ENCODE data around the gene OTOP2.

The OTOP2 gene

DNA sequence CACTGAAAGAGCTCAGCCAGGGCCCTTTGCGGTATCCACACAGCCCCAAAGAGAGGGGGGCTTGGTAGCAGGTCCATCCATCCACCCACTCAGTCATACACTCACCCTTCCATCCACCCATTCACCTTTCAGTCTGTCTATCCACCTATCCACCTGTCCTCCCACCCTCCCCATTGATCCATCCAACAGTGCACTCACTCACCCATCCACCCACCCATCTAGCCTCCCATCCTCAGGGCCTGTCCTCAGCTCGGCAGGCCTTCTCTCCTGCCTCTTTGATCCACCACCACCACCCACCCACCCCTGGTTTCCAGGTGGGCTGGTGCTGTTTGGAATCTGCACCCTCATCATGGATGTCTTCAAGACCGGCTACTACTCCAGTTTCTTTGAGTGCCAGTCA is 1.2 kb downstream of the OTOP2 start:
- DNase-seq, result no peak

DNA sequence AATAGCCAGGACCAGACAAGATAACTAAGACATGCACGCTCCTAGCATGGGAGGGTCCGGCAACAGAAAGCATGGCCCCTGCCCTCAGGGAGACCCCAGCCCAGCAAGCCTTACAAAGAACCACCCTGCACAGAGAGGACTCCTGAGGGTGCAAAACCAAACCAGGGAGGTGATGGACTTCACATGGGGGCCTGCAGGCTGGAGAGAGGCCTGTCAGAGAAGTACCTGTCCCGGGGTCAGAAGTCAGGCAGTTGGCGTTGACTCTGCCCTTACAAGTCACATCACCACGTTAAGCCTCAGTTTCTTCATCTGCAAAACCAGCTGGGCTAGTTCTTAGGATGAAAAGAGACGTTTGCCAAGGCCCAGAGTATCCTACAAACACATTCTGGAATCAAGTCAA is 4.7 kb downstream of the OTOP2 start:
- DNase-seq, result no peak

DNA sequence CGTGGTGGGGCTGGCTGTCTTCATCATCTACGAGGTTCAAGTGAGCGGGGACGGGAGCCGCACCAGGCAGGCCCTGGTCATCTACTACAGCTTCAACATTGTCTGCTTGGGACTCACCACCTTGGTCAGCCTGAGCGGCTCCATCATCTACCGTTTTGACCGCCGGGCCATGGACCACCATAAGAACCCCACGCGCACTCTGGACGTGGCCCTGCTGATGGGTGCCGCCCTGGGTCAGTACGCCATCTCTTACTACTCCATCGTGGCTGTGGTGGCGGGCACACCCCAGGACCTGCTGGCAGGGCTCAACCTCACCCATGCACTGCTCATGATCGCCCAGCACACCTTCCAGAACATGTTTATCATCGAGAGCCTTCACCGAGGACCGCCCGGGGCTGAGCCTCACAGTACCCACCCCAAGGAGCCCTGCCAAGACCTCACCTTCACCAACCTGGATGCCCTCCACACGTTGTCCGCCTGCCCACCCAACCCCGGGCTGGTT is 6.5 kb downstream of the OTOP2 start:
- no peak for DNase-seq

DNA sequence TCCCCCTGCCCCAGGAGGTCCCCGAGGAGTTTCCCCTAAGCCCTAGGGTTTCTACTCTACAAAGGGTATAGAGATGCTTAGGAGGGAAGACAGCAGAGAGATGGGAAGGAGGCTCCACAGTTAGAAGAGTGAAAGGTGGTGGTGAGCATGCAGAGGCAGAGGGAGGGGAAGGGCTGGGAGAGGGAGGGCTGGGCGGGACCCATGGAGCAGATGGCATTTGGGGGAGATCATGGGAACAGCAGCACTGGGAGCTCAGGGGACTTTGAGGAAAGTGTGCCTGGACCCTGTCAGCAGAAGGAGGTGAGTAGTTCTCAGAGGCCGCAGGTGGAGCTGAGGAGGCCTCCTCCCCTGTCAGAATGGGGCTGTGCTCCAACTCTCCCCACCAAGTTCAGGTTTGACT is 11.0 kb downstream of the OTOP2 start:
- DNase-seq, result no peak

DNA sequence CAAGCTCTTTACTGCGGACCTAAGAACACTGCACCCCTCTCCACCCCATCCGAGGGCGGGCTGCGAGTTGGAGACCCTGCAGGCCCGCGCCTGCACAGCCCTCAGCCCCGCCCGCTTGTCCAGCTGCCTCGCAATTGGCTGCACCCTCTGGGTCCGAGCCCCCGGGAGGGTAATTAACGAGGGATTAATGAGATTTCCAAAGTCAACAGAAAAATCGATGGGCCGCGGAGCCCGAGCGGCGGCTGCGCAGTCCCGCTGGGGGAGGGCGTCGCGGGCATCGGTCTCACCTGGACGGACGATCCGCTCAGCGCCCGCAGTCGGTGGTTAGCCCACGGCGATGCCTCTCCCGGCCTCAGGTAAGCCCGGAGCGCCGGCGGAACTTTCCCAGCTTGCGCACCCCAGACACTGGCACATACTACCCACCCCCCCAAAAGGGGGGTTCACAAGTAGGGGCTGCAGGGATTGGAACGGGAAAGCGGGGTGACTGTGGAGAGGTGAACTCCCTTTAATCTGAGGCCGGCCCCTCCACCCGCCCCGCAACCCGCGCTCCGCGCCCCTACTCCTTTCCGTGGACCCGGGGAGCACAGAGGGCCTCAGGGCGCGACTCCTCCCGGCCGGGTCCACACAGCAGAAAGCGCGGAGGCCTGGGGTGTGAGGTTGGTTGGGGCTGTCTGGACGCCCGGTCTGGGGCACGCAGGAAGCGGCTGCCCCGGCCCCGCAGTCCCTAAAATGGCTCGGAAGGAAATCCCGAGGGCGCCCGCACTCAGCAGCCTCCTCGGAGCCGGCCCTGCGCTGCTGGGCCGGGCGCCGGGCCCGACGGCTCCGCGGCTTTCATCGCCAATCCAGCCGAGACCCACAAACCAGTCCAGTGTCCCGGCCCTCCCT is 11.8 kb downstream of the OTOP2 start, which contains the start of gene OTOP3:
Gene OTOP3, plus strand, starts transcription at position 314 of the 885 bp plus-strand sequence. Its CDS starts 24 bp downstream, at position 338.
- no peak for DNase-seq

DNA sequence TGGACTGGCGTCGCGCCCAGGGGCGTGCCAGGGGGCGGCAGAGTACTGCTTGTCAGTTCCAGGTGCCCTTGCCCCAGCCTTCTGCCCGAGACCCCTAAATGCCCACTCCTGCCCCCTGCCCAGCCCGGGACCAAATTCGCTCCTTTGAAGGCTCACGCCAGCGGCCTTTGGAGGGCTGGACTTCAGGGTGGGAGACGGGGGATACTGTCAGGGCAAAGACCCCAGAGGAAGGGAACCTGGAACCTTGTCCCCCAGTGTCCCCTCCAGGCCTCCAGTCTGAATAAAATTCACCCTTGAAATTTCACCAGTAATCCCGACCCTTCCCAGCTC is 12.4 kb downstream of the OTOP2 start:
- DNase-seq, result no peak

DNA sequence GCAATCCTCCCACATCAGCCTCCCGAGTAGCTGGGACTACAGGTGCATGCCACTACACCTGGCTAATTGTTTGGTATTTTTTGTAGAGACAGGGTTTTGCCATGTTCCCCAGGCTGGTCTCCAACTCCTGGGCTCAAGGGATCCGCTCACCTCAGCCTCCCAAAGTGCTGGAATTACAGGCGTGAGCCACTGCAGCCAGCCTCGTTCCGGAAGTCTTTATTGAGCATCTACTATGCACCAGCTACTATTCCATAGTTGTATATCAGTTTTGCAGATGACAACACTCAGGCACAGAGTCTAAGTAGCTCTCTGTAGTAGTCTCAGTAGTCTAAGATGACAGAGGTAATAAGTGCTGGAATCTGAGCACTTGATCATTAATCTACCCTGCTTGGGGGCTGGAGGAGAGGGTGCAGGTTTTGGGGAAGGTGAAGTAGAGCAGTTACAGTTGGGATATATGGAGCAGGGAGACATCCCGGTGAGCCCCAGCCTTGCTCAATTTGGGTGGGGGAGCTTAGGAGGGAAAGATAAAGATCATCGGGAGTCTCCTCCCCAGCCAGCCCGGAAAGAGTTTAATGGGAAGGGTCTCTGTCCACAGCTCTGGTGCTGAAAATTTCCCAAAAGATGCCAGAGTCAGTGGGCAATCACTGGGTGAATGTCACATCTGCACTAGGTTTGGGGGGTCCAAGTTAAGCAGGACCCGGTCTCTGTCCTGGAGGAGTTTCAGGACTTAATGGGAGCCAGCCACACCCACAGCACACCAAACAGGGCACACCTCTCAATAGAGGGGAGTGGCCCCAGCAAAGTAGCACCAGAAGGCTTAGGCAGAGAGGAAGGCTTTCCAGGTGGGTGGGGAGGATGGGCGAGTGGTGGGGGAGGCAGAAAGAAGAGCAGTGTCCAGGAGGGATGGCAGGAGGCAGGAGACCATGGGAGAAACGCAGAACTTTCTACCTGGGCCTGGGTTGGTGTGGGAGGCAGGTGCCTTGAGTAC is 13.3 kb downstream of the OTOP2 start:
- no peak for DNase-seq

DNA sequence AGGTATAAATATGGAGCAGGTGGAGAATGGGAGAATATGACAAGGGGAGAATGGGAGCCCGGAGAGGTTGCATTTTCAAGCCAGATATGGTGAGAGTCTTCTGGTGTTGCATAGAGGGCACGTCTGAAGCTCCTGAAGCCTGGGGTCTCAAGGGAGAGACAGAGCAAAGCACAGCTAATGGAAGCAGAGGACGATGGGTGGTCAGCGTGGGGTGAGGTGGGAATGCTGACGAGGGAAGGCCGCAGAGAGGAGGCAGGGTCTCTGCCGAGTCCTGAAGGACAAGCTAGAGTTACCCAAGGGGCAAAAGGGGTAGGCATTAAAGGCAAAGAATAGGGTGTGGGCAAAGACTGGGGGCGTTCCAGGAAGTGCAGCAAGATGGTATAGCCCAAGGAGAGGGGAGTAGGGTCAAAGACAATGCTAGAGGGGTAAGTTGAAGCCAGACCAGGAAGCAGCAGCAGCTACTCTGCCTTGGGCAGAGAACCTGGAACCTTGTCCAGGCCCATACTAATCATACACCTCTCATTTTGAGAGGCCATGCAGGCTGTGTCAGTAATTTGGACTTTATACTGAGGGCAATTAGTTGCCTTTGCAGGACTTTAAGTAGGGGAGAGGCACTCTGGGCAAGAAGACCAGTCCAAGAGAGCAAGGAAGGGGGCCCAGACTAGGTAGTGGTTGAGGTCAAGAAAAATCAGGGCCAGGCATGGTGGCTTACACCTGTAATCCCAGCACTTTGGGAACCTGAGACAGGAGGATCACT is 14.3 kb downstream of the OTOP2 start:
- DNase-seq, result no peak

DNA sequence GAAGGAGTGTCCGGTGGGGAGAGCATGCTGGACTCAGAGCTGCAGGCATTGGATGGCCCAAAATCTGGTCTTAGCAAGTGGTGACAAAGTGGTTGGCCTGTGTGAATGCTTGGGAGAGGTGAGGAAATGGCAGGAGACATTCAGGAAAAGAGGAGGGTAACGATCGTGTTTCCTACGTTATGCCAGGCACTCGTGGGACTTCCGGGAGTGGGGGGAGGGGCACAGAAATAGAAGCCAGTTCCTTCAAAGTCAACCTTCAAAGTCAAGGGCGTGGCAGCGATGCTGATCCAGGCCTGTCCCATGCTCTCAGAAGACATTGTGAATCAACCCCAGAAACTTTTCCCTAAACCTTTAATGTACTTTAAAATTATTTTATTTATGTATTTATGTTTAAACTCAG is 15.5 kb downstream of the OTOP2 start:
- no peak for DNase-seq

DNA sequence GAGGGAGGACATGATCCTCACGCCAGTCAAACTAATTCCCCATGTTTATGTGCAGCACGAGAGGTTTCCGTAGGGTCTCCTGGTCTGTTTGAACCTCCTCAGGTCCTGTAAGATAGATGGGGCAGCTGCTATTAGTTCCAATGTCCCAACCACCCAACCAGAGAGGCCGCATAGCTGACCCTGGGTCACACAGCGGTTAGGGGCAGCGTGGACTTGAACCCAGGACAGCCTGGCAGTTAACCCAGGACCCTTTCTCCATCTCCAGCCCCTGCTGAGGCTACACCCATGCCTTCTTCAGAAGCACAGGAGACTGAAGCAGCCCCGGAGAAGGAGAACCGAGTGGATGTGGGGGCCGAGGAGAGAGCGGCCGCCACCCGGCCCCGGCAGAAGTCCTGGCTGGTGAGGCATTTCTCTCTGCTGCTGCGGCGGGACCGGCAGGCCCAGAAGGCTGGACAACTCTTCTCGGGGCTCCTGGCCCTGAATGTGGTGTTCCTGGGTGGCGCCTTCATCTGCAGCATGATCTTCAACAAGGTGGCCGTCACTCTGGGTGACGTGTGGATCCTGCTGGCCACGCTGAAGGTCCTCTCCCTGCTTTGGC is 17.2 kb downstream of the OTOP2 start:
- DNase-seq, result no peak

DNA sequence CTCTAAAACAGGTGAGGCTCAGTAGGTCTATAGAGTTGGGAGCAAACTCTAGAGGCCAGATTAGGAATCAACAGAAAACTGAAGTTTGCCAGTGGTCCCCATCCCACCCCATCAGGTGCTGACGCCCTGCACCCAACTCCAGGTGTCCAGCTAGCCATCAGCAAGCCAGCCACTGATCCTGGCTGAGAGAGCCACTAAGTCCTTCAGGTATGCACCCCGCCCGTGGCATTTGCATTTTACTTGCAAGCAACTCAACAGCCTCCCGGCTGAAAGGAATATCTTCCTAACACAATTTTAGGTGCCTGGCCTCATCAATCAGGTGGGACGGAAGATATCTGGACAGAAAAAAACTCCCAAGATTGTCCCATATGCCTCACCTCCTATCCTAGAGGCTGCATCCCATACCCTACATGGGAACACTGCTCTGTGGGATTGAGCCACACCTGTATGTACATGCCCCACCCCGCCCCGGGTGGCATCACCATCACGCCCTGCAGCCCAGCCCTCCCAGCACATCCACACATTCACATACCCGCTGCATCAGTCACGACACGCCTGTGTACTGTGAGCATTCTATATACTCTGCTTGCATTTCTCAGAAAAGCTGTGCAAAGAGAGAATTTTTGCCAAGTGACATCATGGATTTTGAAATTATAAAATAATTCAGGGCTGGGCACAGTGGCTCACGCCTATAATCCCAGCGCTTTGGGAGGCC is 19.9 kb downstream of the OTOP2 start:
- no peak for DNase-seq

DNA sequence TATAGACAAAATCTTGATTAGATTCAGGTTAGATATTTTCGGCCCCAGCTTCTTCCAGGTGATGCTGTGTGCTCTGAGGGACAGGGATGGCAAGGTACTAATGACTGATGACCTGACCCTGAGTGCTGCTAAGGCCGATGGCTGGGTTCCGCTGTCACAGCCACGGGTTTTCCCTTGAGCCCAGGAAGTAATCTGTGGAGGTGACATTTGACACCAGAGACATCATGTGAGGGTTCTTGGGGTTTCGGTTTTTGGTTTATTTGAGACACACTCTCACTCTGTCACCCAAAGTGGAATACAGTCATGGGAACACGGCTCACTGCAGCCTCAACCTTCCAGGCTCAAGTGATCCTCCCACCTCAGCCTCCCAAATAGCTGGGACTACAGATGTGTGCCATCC is 21.5 kb downstream of the OTOP2 start:
- DNase-seq, result no peak

DNA sequence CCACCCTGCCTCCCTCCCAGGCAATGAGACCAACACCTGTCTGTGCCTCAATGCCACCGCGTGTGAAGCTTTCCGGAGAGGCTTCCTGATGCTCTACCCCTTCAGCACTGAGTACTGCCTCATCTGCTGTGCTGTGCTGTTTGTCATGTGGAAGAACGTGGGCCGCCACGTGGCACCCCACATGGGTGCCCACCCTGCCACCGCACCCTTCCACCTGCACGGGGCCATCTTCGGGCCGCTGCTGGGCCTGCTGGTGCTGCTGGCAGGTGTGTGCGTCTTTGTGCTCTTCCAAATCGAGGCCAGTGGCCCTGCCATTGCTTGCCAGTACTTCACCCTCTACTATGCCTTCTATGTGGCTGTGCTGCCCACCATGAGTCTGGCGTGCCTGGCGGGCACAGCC is 22.6 kb downstream of the OTOP2 start:
- DNase-seq, result no peak

DNA sequence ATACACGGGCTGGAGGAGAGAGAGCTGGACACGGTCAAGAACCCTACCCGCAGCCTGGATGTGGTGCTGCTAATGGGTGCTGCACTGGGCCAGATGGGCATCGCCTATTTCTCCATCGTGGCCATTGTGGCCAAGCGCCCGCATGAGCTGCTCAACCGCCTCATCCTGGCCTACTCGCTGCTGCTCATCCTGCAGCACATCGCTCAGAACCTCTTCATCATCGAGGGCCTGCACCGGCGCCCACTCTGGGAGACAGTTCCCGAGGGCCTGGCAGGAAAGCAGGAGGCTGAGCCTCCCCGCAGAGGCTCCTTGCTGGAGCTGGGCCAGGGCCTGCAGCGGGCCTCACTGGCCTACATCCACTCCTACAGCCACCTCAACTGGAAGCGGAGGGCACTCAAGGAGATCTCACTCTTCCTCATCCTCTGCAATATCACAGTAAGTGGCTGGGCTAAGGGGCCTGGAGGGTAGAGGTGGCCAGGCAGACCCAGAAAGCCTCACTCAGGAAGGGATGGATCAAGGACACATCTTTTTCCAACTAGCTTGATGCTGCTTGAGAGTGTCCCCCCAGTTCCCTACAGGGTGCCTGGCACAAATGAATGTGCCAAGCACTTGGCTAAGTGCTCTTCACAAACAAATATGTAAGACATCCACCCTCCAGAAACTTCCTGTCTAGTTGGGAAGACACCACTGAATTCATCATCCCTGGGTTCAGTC is 23.1 kb downstream of the OTOP2 start:
- no peak for DNase-seq

DNA sequence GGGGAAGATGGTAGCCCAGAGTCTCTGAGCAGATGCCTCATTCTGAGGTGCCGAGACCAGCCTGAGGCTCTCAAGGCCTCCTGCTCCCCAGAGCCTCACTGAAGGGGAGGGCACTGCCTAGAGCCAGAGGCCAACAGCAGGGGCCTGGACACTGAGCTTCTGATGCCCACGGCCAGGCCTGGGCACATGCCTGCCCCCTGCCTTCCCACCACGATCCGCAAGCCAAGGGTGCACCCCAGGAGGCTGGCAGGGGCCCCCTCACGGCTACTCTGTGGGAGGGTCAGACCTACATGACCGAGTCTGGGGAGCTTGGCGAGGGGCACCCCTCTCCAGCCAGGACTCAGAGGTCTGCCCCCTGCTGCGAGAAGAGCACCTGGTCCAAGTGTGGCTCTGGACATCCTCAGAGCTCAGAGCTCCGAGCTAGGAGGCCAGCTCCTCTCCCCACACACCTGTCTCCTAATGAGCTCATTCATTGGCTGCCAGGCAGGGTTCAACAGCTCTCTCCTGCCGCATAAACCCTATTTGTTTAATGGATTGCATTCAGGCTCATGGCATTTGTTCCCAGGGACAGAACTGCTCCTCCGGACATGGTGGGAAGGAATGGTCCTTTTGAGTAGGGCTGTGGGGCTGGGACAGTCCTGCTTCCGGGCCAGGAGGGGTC is 25.5 kb downstream of the OTOP2 start:
- DNase-seq, result no peak

DNA sequence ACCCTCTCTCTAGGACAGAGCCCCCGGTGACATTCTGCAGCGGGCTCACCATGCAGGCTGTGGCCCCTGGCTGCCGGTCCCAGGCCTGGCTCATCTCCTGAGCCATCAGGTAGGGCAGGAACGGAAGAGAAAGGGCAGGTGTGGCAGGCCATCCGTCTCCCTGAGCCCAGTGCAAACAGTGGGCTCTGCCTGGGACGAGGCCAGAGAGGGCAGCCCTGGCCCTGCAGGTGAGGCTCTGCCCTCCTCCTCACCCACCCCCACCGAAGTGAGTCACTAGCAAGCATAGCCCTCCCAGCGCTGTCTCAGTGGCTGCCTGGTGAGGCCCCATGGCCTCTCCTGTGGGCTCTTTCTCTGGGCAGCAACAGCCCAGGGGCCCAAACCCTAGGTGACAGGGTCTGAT is 26.1 kb downstream of the OTOP2 start:
- no peak for DNase-seq

DNA sequence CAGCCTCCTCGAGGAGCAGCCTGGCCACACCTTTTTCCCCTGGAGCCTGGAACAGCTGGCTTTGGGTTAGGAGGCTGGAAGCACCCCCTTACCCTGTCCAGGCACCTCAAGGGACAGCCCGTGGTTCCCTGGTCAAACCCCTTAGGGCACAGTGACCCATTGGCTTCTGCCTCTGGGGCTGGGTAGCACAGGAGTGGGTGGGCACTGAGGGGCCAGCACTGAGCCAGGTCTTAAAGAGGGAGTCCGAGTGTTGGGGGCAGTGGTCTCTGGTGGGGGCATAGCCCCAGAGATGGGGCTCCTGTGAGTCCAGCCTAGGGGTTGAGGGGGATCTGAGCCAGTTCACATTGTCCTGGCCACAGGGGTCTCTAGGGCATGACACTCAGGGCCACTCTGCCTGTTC is 27.0 kb downstream of the OTOP2 start:
- no peak for DNase-seq

DNA sequence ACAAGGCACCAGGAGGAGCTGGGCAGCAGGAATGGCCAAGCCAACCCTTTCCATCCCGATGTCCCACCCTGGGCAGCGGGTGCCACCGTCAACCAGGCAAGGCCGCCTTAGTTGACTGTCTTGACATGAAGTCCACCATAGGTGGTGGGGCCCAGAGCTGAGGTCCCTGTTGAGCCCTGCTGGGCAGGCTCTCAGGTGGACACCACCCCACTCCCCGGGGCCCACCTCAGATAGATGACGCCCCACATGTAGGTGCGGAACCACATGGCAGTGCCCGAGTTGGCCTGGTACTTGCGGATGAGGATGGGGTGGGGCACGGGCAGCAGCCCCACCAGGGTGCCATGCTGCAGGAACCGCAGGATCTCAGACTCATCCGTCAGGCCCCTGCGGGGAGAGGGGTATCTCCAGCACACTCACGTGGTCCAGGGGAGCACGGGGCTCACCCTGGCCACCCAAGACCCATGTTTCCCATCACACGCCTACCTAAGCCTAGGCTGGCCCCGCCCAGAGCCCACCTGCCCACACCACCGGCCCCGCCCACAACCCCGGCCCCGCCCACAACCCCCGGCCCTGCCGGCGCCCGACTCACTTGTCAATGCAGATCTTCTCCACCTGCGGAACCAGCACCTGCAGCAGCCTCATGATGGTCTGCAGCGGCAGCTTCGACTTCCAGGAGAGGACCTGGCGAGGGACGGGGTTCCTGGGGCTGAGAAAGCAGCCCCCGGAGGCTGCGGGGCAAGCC is 27.8 kb downstream of the OTOP2 start:
- no peak for DNase-seq

DNA sequence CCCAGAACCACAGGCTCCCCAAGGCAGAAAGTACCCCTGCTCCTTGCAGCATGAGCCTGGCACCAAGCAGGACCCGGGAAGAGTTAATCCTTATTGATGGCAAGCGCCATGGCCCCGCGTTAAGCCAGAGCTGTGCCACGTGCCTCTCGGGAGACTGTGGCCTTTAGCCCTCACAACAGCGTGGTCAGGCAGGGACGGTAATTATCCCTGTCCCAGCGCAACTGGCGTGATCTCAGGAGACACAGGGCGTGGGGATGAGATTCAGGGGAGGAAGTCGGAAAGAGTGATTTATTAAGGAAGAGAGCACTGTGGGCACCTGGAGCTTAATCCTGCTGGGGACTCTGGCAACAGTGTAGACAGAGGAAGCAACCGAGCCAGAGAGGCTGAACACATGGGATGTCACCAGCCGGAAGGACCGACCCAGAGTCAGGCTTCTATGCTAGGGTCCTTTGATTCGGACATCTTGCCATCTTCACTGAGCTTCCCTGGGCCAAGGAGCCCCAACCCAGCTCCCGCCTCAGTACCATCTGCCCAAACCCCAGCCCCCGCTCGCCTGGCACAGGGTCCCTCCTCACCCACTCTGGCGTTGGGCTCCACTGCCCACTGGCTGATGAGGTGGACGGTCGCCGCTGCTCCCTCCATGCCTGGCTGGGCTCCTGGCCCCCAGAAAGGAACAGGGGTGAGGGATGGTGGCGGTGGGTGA is 28.5 kb downstream of the OTOP2 start:
- DNase-seq, result no peak
